ENCODE results near the gene FOXQ1.
"Not testable (repeated sequence)": the region's sequence is repeated elsewhere in the genome, so short reads cannot be mapped to it uniquely, and the experiment has no call there.

FOXQ1 gene

GRCh38 chr6:1290805-1291204 is 21.1 kb upstream of the FOXQ1 start:
- DNase-seq (ENCODE audit: low read depth): no peak

GRCh38 chr6:1291381-1291780 is 20.5 kb upstream of the FOXQ1 start:
- no peak for DNase-seq (ENCODE audit: low read depth)

GRCh38 chr6:1295420-1295819 is 16.5 kb upstream of the FOXQ1 start:
- DNase-seq (ENCODE audit: low read depth): no peak

GRCh38 chr6:1296079-1296478 is 15.8 kb upstream of the FOXQ1 start:
- DNase-seq (ENCODE audit: low read depth): no peak

GRCh38 chr6:1296542-1296941 is 15.4 kb upstream of the FOXQ1 start:
- no peak for DNase-seq (ENCODE audit: low read depth)

GRCh38 chr6:1297746-1298145 is 14.2 kb upstream of the FOXQ1 start:
- DNase-seq (ENCODE audit: low read depth): no peak

GRCh38 chr6:1298768-1299167 is 13.1 kb upstream of the FOXQ1 start:
- DNase-seq (ENCODE audit: low read depth): no peak

- no peak for DNase-seq (ENCODE audit: low read depth)
Observed at GRCh38 chr6:1306133-1306532, 5.8 kb upstream of the FOXQ1 start.

GRCh38 chr6:1309366-1309765 is 2.5 kb upstream of the FOXQ1 start:
- DNase-seq (ENCODE audit: low read depth): no peak

GRCh38 chr6:1310628-1311399 is 1.1 kb upstream of the FOXQ1 start:
- DNase-seq (ENCODE audit: low read depth): no peak

- DNase-seq (ENCODE audit: low read depth): no peak
Observed at GRCh38 chr6:1312203-1312472, 240 bp downstream of the FOXQ1 start.

GRCh38 chr6:1312473-1313367 is 822 bp downstream of the FOXQ1 start:
- no peak for DNase-seq (ENCODE audit: low read depth)

GRCh38 chr6:1313384-1313766 is 1.5 kb downstream of the FOXQ1 start:
- no peak for DNase-seq (ENCODE audit: low read depth)

- no peak for DNase-seq (ENCODE audit: low read depth)
Observed at GRCh38 chr6:1313767-1314503, 2.0 kb downstream of the FOXQ1 start.

- DNase-seq (ENCODE audit: low read depth): no peak
Observed at GRCh38 chr6:1314617-1315016, 2.7 kb downstream of the FOXQ1 start.

GRCh38 chr6:1315201-1315559 is 3.3 kb downstream of the FOXQ1 start:
- no peak for DNase-seq (ENCODE audit: low read depth)

- no peak for DNase-seq (ENCODE audit: low read depth)
Observed at GRCh38 chr6:1315560-1316386, 3.9 kb downstream of the FOXQ1 start.

GRCh38 chr6:1316489-1316971 is 4.6 kb downstream of the FOXQ1 start:
- no peak for DNase-seq (ENCODE audit: low read depth)

- DNase-seq (ENCODE audit: low read depth): no peak
Observed at GRCh38 chr6:1317302-1317815, 5.5 kb downstream of the FOXQ1 start.

GRCh38 chr6:1318036-1318435 is 6.1 kb downstream of the FOXQ1 start:
- DNase-seq (ENCODE audit: low read depth): no peak

GRCh38 chr6:1318584-1318983 is 6.7 kb downstream of the FOXQ1 start:
- DNase-seq (ENCODE audit: low read depth): not testable (repeated sequence)

GRCh38 chr6:1321738-1322137 is 9.8 kb downstream of the FOXQ1 start:
- DNase-seq (ENCODE audit: low read depth): no peak

Data from stimulated activated CD8-positive, alpha-beta memory T cell treated with anti-CD3 and anti-CD28 coated beads, Interleukin-15, amount 100 ng/mL, for 1 hour (primary cell).